Kasumi-1 (cell line): Measurements from ENCODE around the gene HDLBP.

ENCODE experiments used
- DNase-seq, 2 experiments: peaks; one replicate each; lab custom pipeline; 2025; lab: John Stamatoyannopoulos, UW

Gene HDLBP

GRCh38 chr2:241191081-241191480, 124.4 kb downstream of the HDLBP start:
- no peak for DNase-seq

GRCh38 chr2:241190291-241190981, 125.0 kb downstream of the HDLBP start:
- DNase-seq: no peak

- DNase-seq: no peak
Measured at GRCh38 chr2:241189856-241190201, 125.6 kb downstream of the HDLBP start.

GRCh38 chr2:241189093-241189855, 126.2 kb downstream of the HDLBP start:
- DNase-seq: no peak

GRCh38 chr2:241188361-241189092, 126.9 kb downstream of the HDLBP start, which contains the start of gene ANO7:
ANO7 (plus strand) TSS chr2:241188677; CDS start chr2:241190064, 1,387 bp downstream.
- DNase-seq: no peak

GRCh38 chr2:241187918-241188234, 127.6 kb downstream of the HDLBP start:
- DNase-seq: no peak

- DNase-seq: no peak
Measured at GRCh38 chr2:241187101-241187917, 128.2 kb downstream of the HDLBP start.

- DNase-seq: no peak
Measured at GRCh38 chr2:241185961-241186360, 129.5 kb downstream of the HDLBP start.

GRCh38 chr2:241184901-241185300, 130.6 kb downstream of the HDLBP start:
- no peak for DNase-seq

- no peak for DNase-seq
Measured at GRCh38 chr2:241183221-241183620, 132.3 kb downstream of the HDLBP start.

GRCh38 chr2:241182531-241183133, 132.8 kb downstream of the HDLBP start:
- no peak for DNase-seq

GRCh38 chr2:241182126-241182525, 133.3 kb downstream of the HDLBP start:
- DNase-seq: no peak

GRCh38 chr2:241180495-241180894, 135.0 kb downstream of the HDLBP start:
- no peak for DNase-seq

- no peak for DNase-seq
Measured at GRCh38 chr2:241179899-241180298, 135.6 kb downstream of the HDLBP start.

- DNase-seq: no peak
Measured at GRCh38 chr2:241178961-241179360, 136.5 kb downstream of the HDLBP start.

- DNase-seq: no peak
Measured at GRCh38 chr2:241177526-241178334, 137.7 kb downstream of the HDLBP start.
